A673 (cell line): ENCODE results near the gene KCNG1. TPM values are rescaled to one million over a fixed set of nuclear protein-coding genes. Genes with fewer than 3 reads are reported as not detected.
A peak's percentile ranks its signal among the peaks of the same experiment; 100 is the strongest.

Experiments used
- BruUV-seq: library from RNA; stranded (reverse); fragments of 400-500 nt; replicated peaks from 2 replicates; lab custom pipeline; 2021; lab: Mats Ljungman, UMichigan
- CTCF ChIA-PET: fragments of 300-600 bp; sonication (Branson Sonifier 250); formaldehyde crosslinking; loops from one replicate; lab custom pipeline; 2022; ENCODE audit warnings: antibody characterized with exemption; lab: Charles Lee
- POLR2A ChIA-PET: fragments of 300-600 bp; sonication (Branson Sonifier 250); formaldehyde crosslinking; loops from one replicate; lab custom pipeline; 2022; ENCODE audit warnings: antibody characterized with exemption; ENCODE audit not compliant: low non-redundant PET; lab: Charles Lee
- DNase-seq: peaks from one replicate; pipeline ENCODE4 v3.0.0-alpha.2; 2015; ENCODE audit warnings: low spot score
- H3K27ac ChIP-seq: fragments of 200-600 bp; sonication (generic); 2 replicates; pipeline ENCODE4 v1.5.1; 2016; ENCODE audit warnings: mixed run types, low read depth, mild to moderate bottlenecking, mixed read lengths, antibody characterized with exemption, low read length; ENCODE audit not compliant: poor library complexity, severe bottlenecking
- H3K27me3 ChIP-seq: fragments of 200-600 bp; sonication (generic); replicated peaks from 2 replicates; pipeline ENCODE4 v1.6.1; 2017; ENCODE audit warnings: mixed run types, low read depth, mild to moderate bottlenecking, mixed read lengths, antibody characterized with exemption, low read length; ENCODE audit not compliant: insufficient read depth, poor library complexity
- H3K36me3 ChIP-seq: fragments of 200-600 bp; sonication (generic); 2 replicates; pipeline ENCODE4 v1.6.1; 2016; ENCODE audit warnings: mixed run types, mild to moderate bottlenecking, mixed read lengths, antibody characterized with exemption, low read length; ENCODE audit not compliant: insufficient read depth, poor library complexity, severe bottlenecking
- H3K4me1 ChIP-seq: fragments of 200-600 bp; sonication (generic); 2 replicates; pipeline ENCODE4 v1.6.1; 2017; ENCODE audit warnings: mixed run types, mild to moderate bottlenecking, mixed read lengths, antibody characterized with exemption, low read length; ENCODE audit not compliant: insufficient read depth, poor library complexity, severe bottlenecking
- H3K4me3 ChIP-seq: fragments of 200-600 bp; sonication (generic); 2 replicates; pipeline ENCODE4 v1.5.1; 2016; ENCODE audit warnings: low read depth, mixed run types, mild to moderate bottlenecking, mixed read lengths, low read length; ENCODE audit not compliant: poor library complexity, severe bottlenecking
- H3K9me3 ChIP-seq: fragments of 200-600 bp; sonication (generic); 2 replicates; pipeline ENCODE4 v1.6.1; 2016; ENCODE audit warnings: mixed run types, low read depth, mild to moderate bottlenecking, mixed read lengths, antibody characterized with exemption, low read length; ENCODE audit not compliant: poor library complexity, severe bottlenecking
- EZH2 ChIP-seq: fragments of 200-600 bp; sonication (generic); IDR thresholded peaks from 2 replicates; pipeline ENCODE4 v1.6.1; 2017; ENCODE audit warnings: borderline replicate concordance, low read depth, mild to moderate bottlenecking, mixed read lengths, antibody characterized with exemption, low read length; ENCODE audit not compliant: poor library complexity, severe bottlenecking
- intact Hi-C: fragments of 100-400 bp; cut with micrococcal nuclease; formaldehyde crosslinking; loops from one replicate; pipeline ENCODE4 v1.10.0; 2022; ENCODE audit not compliant: unreplicated experiment
- total RNA-seq: library from RNA; stranded (reverse); gene quantifications from 2 replicates; pipeline ENCODE4 v1.2.3, GENCODE V29; 2021
- TF ChIP-seq, protein P1 (sequence below): fragments of 300-800, 200-600 bp; sonication (generic); conservative IDR thresholded peaks from 2 replicates; pipeline ENCODE4 v1.5.1; 2017; ENCODE audit warnings: low read depth, mild to moderate bottlenecking, antibody characterized with exemption, low read length, moderate library complexity, mixed read lengths

Gene KCNG1
- total RNA-seq, 1 experiment from 2014 or later, result 19.6 TPM

DNA sequence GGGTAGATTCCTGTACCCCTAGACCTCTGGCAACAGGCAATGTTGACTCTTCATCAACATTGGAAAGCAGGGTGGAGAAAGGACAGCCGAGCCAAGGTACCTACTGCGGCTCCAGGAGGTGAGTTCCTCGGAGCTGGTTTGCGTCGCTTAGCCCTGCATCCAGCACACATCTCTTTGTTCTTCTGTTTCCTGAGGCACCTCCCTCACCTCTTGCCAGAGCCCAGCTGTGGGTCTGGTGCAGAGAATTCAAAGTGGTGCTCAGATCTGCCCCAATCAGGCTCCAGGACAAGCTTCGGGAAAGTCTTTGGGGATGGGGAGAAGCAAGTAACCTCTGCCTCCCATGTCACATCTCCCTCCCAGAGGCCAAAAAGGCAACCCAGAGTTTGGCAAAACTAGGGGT, 2.2 kb downstream of the KCNG1 start:
- TF ChIP-seq, protein P1, sequence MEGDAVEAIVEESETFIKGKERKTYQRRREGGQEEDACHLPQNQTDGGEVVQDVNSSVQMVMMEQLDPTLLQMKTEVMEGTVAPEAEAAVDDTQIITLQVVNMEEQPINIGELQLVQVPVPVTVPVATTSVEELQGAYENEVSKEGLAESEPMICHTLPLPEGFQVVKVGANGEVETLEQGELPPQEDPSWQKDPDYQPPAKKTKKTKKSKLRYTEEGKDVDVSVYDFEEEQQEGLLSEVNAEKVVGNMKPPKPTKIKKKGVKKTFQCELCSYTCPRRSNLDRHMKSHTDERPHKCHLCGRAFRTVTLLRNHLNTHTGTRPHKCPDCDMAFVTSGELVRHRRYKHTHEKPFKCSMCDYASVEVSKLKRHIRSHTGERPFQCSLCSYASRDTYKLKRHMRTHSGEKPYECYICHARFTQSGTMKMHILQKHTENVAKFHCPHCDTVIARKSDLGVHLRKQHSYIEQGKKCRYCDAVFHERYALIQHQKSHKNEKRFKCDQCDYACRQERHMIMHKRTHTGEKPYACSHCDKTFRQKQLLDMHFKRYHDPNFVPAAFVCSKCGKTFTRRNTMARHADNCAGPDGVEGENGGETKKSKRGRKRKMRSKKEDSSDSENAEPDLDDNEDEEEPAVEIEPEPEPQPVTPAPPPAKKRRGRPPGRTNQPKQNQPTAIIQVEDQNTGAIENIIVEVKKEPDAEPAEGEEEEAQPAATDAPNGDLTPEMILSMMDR, result no peak
- TF ChIP-seq EZH2, result no peak
- CTCF ChIA-PET, result no interaction called here
- DNase-seq, result no peak
- POLR2A ChIA-PET, result no interaction called here
- Histone ChIP-seq H3K4me1 (peaks cover 27% of the 10 kb centered on the region), H3K27ac (no peak overlapping the region), H3K4me3 (no peak overlapping the region), H3K36me3 (no peaks in the 10 kb centered on the region), H3K27me3 (no peaks in the 10 kb centered on the region), H3K9me3 (no peaks in the 10 kb centered on the region)
- BruUV-seq, result no TSS peak
- intact Hi-C loops, result loop anchor here (10.0 kb wide), 1 partner anchor 134 kb away; no protein-coding TSS in a partner anchor

DNA sequence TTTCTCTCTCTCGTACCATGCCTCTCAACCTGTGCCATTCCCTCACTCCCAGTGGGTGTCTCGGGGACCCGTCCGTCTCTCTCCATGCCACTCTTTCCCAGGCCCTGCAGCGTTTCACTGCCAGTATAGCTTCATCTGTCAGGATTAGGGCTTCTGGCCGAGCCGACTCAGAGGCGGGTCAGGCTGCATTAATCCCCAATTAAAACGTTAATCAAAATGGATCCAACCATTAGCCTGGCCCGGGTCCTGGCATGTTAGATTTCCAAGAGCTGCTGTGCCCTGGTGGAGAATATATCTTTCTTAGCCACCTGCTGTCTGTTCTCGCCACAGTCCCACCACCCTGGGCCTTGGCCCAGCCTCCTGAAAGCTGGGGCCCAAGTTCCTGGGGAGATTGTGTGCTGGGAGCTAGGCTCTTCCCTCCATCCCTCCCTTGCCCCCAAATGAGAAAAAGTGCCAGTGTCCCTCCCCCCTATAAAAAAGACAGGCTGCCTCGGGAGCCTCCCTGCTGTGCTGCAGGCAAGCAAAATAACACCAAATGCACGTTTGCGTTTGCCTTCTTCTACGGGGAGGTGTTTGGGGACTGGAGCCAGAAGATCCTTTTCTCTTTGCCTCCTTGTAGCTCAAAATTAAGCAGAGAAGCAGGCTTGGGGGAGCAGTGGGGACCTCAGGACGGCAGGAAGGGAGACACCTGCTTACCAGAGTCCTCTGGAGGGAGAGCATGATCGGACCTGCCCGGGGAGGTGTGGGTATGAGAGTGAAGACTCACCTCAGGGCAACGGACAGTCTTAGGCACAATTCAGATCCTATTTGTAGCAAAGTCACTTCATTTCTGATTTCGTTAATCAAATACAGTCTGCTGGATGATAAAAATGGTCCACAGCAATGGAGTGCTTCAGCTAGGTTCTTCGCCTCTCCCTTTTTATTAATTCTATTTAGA, 3.0 kb downstream of the KCNG1 start:
- no peak for TF ChIP-seq EZH2
- TF ChIP-seq, protein P1, result no peak
- ChIA-PET CTCF (no interaction called here), POLR2A (no interaction called here)
- Histone ChIP-seq H3K36me3 (no peaks in the 10 kb centered on the region), H3K4me3 (no peak overlapping the region), H3K4me1 (peaks cover 27% of the 10 kb centered on the region), H3K9me3 (no peaks in the 10 kb centered on the region), H3K27ac (no peak overlapping the region), H3K27me3 (no peaks in the 10 kb centered on the region)
- DNase-seq, result no peak
- BruUV-seq, result TSS peak; percentile 22
- intact Hi-C loops, result loop anchor here (10.0 kb wide), 1 partner anchor 135 kb away; no protein-coding TSS in a partner anchor

DNA sequence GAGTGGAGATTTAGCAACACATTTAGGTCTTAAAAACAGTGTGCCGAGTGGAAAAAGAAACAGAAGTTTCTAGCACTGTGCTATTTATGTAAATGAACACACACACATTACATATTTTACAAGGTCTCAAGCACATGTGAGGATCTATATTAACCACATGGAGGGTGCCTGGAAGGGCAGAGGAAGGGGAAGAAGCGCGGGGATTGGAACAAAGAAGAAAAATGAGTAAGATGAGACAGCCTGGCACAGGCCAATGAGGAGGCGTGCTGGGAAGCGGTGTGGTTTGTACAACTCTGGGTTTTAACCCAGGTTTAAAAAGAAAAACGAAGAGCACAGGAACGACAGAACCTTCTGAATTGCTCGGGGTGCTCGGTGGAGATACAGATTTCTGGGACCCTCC, 5.7 kb downstream of the KCNG1 start:
- TF ChIP-seq EZH2, result no peak
- TF ChIP-seq, protein P1, result no peak

More for the DNA sequence above, 5.7 kb downstream of the KCNG1 start:
- no peak overlapping the region for H3K4me3 ChIP-seq
- no peak overlapping the region for H3K27ac ChIP-seq
- no peaks in the 10 kb centered on the region for H3K36me3 ChIP-seq
- BruUV-seq, result no TSS peak
- ChIA-PET POLR2A (no interaction called here), CTCF (no interaction called here)
- DNase-seq, result no peak
- H3K27me3 ChIP-seq, result no peaks in the 10 kb centered on the region
- intact Hi-C loops, result no loop called here
- no peaks in the 10 kb centered on the region for H3K9me3 ChIP-seq
- H3K4me1 ChIP-seq, result peaks cover 27% of the 10 kb centered on the region
